Measurements from ENCODE around the gene ZNF76. TPM values are rescaled to one million over a fixed set of nuclear protein-coding genes. Genes with fewer than 3 reads are reported as not detected.

Gene ZNF76
- total RNA-seq, 1 donor from 2014 or later = 57.9 TPM

DNA sequence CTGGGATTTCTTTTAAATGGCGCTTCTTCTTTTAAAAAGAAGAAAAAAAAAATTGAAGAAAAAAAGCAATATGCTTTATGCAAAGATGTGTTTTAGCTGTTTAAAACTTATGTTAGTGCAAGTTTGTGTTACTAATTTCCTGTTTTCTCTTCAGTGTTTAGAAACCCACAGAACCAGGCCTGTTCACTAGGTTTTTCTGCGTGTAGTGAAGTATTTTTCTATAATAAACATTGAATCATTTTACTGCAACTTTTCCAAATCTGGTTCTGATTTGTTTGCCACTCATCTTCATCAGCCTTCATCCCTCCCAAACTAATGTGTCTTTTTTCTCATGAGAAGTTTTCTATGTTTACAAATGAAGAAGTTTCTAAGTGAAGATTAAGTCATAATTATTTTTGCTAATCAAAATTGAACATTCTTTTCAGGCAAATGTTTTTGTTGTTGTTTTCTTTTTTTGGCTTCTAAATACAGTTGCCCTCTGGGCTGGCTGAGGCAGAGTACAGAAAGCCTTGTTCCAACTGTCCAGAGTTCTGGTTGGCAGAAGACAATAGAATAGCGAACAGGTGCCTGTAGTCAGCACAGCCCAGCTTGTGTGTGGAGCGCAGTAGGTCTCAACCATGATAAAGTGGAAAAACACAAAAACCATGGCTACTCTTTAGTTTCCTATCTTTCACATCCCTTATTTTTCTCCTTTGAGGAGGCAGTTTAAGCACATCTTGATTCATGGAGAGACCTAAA, 14.5 kb downstream of the ZNF76 start:
- H3K27ac Mint-ChIP-seq = no peak overlapping the region
- no peak for ATAC-seq (ENCODE audit: low read depth)
- H3K4me3 Mint-ChIP-seq = no peak overlapping the region
- CTCF ChIA-PET = no interaction called here
- DNase-seq = no peak
- H3K9me3 Mint-ChIP-seq = no peaks in the 10 kb centered on the region
- peaks cover 5% of the 10 kb centered on the region for H3K36me3 Mint-ChIP-seq (ENCODE audit: low read depth)
- intact Hi-C loops (cut with micrococcal nuclease) = no loop called here
- no peaks in the 10 kb centered on the region for H3K4me1 Mint-ChIP-seq
- TF ChIP-seq, protein P1, sequence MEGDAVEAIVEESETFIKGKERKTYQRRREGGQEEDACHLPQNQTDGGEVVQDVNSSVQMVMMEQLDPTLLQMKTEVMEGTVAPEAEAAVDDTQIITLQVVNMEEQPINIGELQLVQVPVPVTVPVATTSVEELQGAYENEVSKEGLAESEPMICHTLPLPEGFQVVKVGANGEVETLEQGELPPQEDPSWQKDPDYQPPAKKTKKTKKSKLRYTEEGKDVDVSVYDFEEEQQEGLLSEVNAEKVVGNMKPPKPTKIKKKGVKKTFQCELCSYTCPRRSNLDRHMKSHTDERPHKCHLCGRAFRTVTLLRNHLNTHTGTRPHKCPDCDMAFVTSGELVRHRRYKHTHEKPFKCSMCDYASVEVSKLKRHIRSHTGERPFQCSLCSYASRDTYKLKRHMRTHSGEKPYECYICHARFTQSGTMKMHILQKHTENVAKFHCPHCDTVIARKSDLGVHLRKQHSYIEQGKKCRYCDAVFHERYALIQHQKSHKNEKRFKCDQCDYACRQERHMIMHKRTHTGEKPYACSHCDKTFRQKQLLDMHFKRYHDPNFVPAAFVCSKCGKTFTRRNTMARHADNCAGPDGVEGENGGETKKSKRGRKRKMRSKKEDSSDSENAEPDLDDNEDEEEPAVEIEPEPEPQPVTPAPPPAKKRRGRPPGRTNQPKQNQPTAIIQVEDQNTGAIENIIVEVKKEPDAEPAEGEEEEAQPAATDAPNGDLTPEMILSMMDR (IDR thresholded peaks at IDR 0.05) = no peak
- H3K27me3 Mint-ChIP-seq = no peaks in the 10 kb centered on the region
- POLR2A ChIA-PET = no interaction called here

DNA sequence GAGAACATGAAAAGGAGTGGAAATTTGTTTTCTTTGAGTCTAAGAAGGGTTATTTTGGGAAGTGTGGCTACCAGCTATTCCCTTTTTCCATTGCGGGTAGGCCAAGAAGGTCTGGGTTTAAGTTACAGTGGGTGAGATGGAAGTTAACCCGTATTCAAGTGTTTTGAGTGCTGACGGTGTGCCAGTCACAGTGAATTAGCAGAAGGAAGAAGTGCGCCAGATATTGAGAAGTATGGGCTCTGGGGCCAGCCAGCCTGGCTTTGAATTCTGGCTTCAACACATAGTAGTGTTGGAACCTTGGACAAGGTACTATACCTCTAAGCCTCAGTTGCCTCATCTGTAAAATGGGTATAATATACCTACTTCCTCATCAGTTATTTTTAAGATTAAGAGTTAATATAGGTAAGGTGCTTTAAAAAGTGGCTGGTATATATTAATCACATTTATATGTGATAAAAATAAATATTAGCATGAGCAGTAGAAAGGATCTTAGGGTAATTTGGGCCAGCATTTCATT, 16.3 kb downstream of the ZNF76 start:
- ATAC-seq (ENCODE audit: low read depth) = no peak
- Mint-ChIP-seq H3K27me3 (no peaks in the 10 kb centered on the region), H3K4me3 (no peak overlapping the region), H3K36me3 (ENCODE audit: low read depth) (peaks cover 10% of the 10 kb centered on the region), H3K9me3 (no peaks in the 10 kb centered on the region), H3K4me1 (no peaks in the 10 kb centered on the region), H3K27ac (no peak overlapping the region)
- DNase-seq = no peak
- intact Hi-C loops (cut with micrococcal nuclease) = no loop called here
- TF ChIP-seq, protein P1 (IDR thresholded peaks at IDR 0.05) = no peak
- ChIA-PET POLR2A (no interaction called here), CTCF (no interaction called here)

DNA sequence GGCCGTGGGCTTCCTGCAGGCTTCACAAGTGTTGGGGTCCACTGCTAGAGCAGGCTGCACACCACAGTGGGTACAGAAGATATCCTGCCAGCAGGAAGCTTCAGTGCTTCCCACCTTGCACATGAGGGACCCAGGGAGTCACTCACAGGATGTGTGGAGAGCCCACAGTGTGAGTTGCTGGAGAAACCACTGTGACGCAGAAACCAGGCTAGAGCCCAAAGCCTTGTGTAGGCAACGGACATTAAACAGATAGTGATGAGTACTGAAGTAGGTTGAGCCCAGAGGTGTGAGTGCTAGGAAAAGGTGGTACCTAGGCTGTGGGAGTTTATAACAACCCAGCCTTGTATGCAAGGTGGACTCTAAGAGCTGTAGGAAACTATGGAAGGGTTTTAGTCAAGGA, 19.2 kb downstream of the ZNF76 start:
- H3K9me3 Mint-ChIP-seq = no peaks in the 10 kb centered on the region
- H3K27me3 Mint-ChIP-seq = no peaks in the 10 kb centered on the region
- ATAC-seq (ENCODE audit: low read depth) = no peak
- TF ChIP-seq, protein P1 (IDR thresholded peaks at IDR 0.05) = no peak
- peaks cover 35% of the 10 kb centered on the region for H3K36me3 Mint-ChIP-seq (ENCODE audit: low read depth)
- H3K27ac Mint-ChIP-seq = no peak overlapping the region
- no peaks in the 10 kb centered on the region for H3K4me1 Mint-ChIP-seq
- CTCF ChIA-PET = no interaction called here
- POLR2A ChIA-PET = no interaction called here
- intact Hi-C loops (cut with micrococcal nuclease) = no loop called here
- no peak for DNase-seq
- H3K4me3 Mint-ChIP-seq = no peak overlapping the region

DNA sequence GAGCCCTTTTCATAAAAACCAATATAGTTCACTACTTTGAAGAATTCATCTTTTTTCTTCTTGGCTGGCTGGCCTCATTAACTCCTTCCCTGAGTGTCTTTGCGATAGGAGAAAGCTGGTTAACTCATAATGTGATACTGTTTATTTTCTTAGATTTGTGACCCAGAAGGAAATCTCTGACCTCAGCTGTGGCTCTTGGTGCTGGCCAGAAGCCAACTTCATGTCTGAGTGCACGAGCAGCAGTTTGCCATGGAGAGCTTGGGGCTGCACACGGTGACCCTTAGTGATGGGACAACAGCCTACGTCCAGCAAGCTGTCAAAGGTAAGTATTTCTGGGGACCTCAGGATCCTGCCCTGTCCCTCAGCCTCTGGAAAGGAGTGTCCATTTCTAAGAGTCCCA, 21.4 kb downstream of the ZNF76 start:
- intact Hi-C loops (cut with micrococcal nuclease) = no loop called here
- ATAC-seq (ENCODE audit: low read depth) (no peak), DNase-seq (no peak)
- ChIA-PET POLR2A (no interaction called here), CTCF (no interaction called here)
- H3K27me3 Mint-ChIP-seq = no peaks in the 10 kb centered on the region
- no peaks in the 10 kb centered on the region for H3K9me3 Mint-ChIP-seq
- no peak overlapping the region for H3K27ac Mint-ChIP-seq
- H3K4me1 Mint-ChIP-seq = no peaks in the 10 kb centered on the region
- no peak overlapping the region for H3K4me3 Mint-ChIP-seq
- TF ChIP-seq, protein P1 (IDR thresholded peaks at IDR 0.05) = no peak
- peaks cover 48% of the 10 kb centered on the region for H3K36me3 Mint-ChIP-seq (ENCODE audit: low read depth)

DNA sequence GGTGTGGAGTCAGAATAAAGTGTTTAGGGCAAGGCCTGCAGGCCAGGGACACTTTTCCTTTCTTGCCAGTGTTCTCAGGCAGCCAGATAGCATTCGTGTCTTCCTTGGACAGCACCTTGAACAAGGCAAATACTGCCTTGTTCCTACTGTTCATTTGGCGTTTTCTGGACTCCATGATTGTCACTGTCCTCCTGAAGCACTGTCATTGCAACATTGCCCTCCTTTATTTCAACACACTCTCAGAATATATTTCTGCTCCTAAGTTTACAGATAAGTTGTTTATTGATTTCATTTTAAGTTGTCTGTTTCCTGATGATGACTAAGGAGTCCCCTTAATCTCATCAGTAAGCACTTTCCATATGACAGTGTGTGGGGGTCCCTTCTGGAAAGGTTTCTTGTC, 22.9 kb downstream of the ZNF76 start:
- DNase-seq = no peak
- no peak for ATAC-seq (ENCODE audit: low read depth)
- H3K36me3 Mint-ChIP-seq (ENCODE audit: low read depth) = peaks cover 64% of the 10 kb centered on the region
- H3K27ac Mint-ChIP-seq = no peak overlapping the region
- CTCF ChIA-PET = no interaction called here
- POLR2A ChIA-PET = no interaction called here
- H3K9me3 Mint-ChIP-seq = no peaks in the 10 kb centered on the region
- H3K4me3 Mint-ChIP-seq = no peak overlapping the region
- H3K4me1 Mint-ChIP-seq = no peaks in the 10 kb centered on the region
- H3K27me3 Mint-ChIP-seq = no peaks in the 10 kb centered on the region
- TF ChIP-seq, protein P1 (IDR thresholded peaks at IDR 0.05) = no peak
- intact Hi-C loops (cut with micrococcal nuclease) = no loop called here

Data from activated B cell treated with CpG ODN at 0.5 μM for 24 hours (primary cell).